ENCODE results near the gene EID2.

EID2 gene

GRCh38 chr19:39500543-39500942 is 39.4 kb downstream of the EID2 start:
- DNase-seq, result no peak

GRCh38 chr19:39499932-39500331 is 40.0 kb downstream of the EID2 start:
- no peak for DNase-seq

- no peak for DNase-seq
Observed at GRCh38 chr19:39498798-39499642, 40.9 kb downstream of the EID2 start, which contains the start of gene DLL3. Gene DLL3, plus strand, starts transcription at chr19:39498947. Its CDS starts 28 bp downstream, at chr19:39498975.

GRCh38 chr19:39497996-39498797 is 41.8 kb downstream of the EID2 start:
- DNase-seq, result no peak

GRCh38 chr19:39497701-39497995 is 42.3 kb downstream of the EID2 start:
- DNase-seq, result no peak

GRCh38 chr19:39496063-39496462 is 43.9 kb downstream of the EID2 start:
- no peak for DNase-seq

- no peak for DNase-seq
Observed at GRCh38 chr19:39494661-39495060, 45.3 kb downstream of the EID2 start.

- no peak for DNase-seq
Observed at GRCh38 chr19:39492788-39493187, 47.2 kb downstream of the EID2 start.

- no peak for DNase-seq
Observed at GRCh38 chr19:39492225-39492624, 47.7 kb downstream of the EID2 start.

- DNase-seq, result no peak
Observed at GRCh38 chr19:39489756-39490155, 50.2 kb downstream of the EID2 start.
